Transverse colon (tissue), 4 donors: Measurements from ENCODE around the gene COX7A2L. TPM values are rescaled to one million over a fixed set of nuclear protein-coding genes. Genes with fewer than 3 reads are reported as not detected.

Source experiments
- DNase-seq: peaks from one replicate; pipeline ENCODE4 v3.0.0-alpha.2; 2019
- H3K27ac ChIP-seq, 4 donors: fragments of 200-600 bp; sonication (generic); 2 replicates each; pipeline ENCODE4 v1.5.1; 2016 to 2018; ENCODE audit warnings: inconsistent platforms in 4 of 4
- H3K27me3 ChIP-seq: fragments of 200-600 bp; sonication (generic); 2 replicates; pipeline ENCODE4 v1.5.1; 2017; ENCODE audit warnings: inconsistent platforms
- H3K36me3 ChIP-seq, 4 donors: fragments of 200-600 bp; sonication (generic); 2 replicates each; pipeline ENCODE4 v1.5.1; 2017 to 2019; ENCODE audit warnings: inconsistent platforms in 4 of 4
- H3K4me1 ChIP-seq, 4 donors: fragments of 200-600 bp; sonication (generic); 2 replicates each; pipeline ENCODE4 v1.5.1; 2017 to 2020; ENCODE audit warnings: inconsistent platforms in 4 of 4
- H3K4me3 ChIP-seq, 4 donors: fragments of 200-600 bp; sonication (generic); 1 replicate in 1 of 4; 2 replicates in 3 of 4; pipeline versions ENCODE4 v1.5.1 to v1.6.1; 2017 to 2019; ENCODE audit warnings: inconsistent platforms in 4 of 4
- H3K9me3 ChIP-seq, 2 donors: fragments of 200-600 bp; sonication (generic); 2 replicates each; pipeline ENCODE4 v1.5.1; 2017 to 2019; ENCODE audit warnings: inconsistent platforms in 2 of 2
- EP300 ChIP-seq: sonication (generic); formaldehyde crosslinking; IDR thresholded peaks from one replicate; pipeline ENCODE4 v1.6.1; 2017; ENCODE audit warnings: antibody characterized with exemption, low read depth
- POLR2A ChIP-seq: fragments of 450-650 bp; IDR thresholded peaks from one replicate; pipeline ENCODE4 v1.6.1; 2016; ENCODE audit warnings: antibody characterized with exemption, mild to moderate bottlenecking, moderate library complexity
- POLR2AphosphoS5 ChIP-seq, 3 donors: sonication (generic); formaldehyde crosslinking; IDR thresholded peaks; one replicate each; pipeline ENCODE4 v1.6.1; 2016; ENCODE audit warnings: antibody characterized with exemption in 3 of 3
- WGBS, 2 donors: methylation state at CpG; one replicate each; pipeline ENCODE4 v1.1.5; 2018; ENCODE audit warnings: low coverage in 1 of 2; 5-methylcytosine and 5-hydroxymethylcytosine counted together
- in situ Hi-C, 4 donors: fragments of 200-750 bp; cut with MboI; loops; one replicate each; pipeline versions ENCODE4 v1.15.0 to v1.15.1; 2017; ENCODE audit warnings: low sequenced_read_pairs in 3 of 4, low pct_ligation_motif_present in 1 of 4, low pct_unique_long_range_greater_than_20kb in 1 of 4
- intact Hi-C: fragments of 100-400 bp; cut with DNase I; formaldehyde crosslinking; loops from one replicate; pipeline ENCODE4 v1.15.1; 2023; ENCODE audit warnings: low total_unique reads
- total RNA-seq, 4 donors: library from RNA; depleted of rRNA; stranded (reverse); fragments of >200 nt; gene quantifications; one replicate each; pipeline ENCODE4 v1.1.0, GENCODE V29; 2016
- TF ChIP-seq, protein P1 (sequence below), 5 experiments: fragments of 200-600 bp in 3 of 5; fragments of 450-650 bp in 2 of 5; sonication (generic) in 3 of 5; IDR thresholded peaks; 1 replicate in 2 of 5; 2 replicates in 3 of 5; pipeline ENCODE4 v1.5.1; 2016 to 2017; ENCODE audit warnings: antibody characterized with exemption in 5 of 5, inconsistent platforms in 3 of 5, mild to moderate bottlenecking in 2 of 5, moderate library complexity in 1 of 5

Gene COX7A2L, protein sequence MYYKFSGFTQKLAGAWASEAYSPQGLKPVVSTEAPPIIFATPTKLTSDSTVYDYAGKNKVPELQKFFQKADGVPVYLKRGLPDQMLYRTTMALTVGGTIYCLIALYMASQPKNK
- 100 to 1,000 TPM in 3 of 4 donors, 10 to 100 TPM in 1; 12.3 to 180 (median 152) TPM for total RNA-seq

DNA sequence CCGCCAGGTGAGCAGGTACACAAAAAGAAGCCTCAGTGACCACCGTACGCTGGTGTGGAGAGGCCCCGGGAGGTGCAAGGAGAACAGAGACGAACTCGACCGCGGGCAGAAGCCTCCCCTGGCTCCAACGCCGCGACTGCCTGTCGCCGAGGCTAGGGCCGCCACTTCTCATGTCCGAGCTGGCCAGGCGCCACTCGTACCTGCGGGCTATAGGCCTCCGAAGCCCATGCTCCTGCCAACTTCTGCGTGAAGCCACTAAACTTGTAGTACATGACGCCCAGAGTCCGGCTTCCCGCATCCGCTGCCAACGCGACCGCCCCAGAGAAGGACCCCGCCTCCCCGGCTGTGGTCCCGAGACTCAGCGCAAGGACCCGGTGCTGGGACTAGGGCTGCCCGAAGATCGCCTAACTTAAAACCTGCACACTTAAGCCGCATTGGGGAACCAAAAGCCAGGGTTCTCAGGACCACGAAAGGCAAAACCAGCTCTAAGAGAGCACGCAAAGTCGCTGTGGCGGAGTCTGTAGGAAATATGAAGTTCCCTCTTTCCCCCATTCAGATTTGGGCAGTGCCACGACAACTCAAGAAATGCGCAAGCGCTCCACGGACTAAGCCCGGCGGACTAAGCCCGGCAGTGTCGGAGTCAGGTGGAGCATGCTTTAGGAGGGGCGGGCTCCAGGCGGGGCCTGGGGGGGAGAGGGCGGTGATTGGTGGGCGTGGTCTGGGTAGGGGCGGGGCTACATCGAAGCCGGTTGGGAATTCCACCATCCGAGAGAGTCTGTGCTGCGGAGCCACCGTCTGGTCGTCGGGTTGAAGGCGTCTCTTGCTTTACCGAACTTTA lies at the start of gene COX7A2L:
COX7A2L (minus strand) TSS at position 328 of the 838 bp plus-strand sequence; CDS start at position 272, 56 bp downstream.
- peak; percentile 74 to 93 (median 88) for TF ChIP-seq POLR2AphosphoS5 (IDR thresholded peaks at IDR 0.05)
- peak; percentile 86 for TF ChIP-seq POLR2A
- TF ChIP-seq, protein P1, sequence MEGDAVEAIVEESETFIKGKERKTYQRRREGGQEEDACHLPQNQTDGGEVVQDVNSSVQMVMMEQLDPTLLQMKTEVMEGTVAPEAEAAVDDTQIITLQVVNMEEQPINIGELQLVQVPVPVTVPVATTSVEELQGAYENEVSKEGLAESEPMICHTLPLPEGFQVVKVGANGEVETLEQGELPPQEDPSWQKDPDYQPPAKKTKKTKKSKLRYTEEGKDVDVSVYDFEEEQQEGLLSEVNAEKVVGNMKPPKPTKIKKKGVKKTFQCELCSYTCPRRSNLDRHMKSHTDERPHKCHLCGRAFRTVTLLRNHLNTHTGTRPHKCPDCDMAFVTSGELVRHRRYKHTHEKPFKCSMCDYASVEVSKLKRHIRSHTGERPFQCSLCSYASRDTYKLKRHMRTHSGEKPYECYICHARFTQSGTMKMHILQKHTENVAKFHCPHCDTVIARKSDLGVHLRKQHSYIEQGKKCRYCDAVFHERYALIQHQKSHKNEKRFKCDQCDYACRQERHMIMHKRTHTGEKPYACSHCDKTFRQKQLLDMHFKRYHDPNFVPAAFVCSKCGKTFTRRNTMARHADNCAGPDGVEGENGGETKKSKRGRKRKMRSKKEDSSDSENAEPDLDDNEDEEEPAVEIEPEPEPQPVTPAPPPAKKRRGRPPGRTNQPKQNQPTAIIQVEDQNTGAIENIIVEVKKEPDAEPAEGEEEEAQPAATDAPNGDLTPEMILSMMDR (IDR thresholded peaks at IDR 0.05) = peak in 2 of 5 experiments; percentile 5 to 38
- no peak for TF ChIP-seq EP300
- no peaks in the 10 kb centered on the region for H3K36me3 ChIP-seq
- DNase-seq = peak; percentile 98
- peaks cover 6 to 41% (median 17%) of the 10 kb centered on the region in 4 donors for H3K4me1 ChIP-seq
- H3K27ac ChIP-seq = peak within 1 kb of the TSS; percentile 92 to 97 (median 94)
- no peaks in the 10 kb centered on the region for H3K27me3 ChIP-seq
- intact Hi-C loops = no loop called here
- no peaks in the 10 kb centered on the region for H3K9me3 ChIP-seq
- 0 to 1% methylated on average over 4 to 54 of the region's 61 CpGs for WGBS, 2 donors
- in situ Hi-C loops = loop anchor here in 2 of 4 donors (25.0 kb wide), 2 partner anchors 274 to 499 kb away; no protein-coding TSS in a partner anchor
- H3K4me3 ChIP-seq = peak within 1 kb of the TSS; percentile 76 to 88 (median 84)

DNA sequence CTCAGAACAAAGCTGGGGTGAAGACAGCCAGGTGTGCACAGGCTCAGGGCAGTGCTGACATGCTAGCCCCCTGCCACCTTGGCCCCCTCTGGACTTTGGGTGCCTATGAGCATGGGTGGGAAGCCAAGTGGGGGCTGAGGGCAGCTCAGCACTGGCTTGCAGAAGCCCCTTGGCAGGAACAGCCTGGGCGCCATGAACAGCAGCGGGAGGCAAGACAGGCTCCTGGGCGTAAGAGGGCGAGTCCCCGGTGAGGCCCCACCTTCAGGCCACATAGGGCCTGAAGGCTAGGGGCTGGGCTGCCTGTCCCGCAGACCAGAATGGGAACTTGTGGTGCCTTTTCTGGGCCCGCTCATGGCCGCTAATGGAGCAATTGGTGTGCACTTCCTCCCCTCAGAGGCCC lies 47.0 kb upstream of the COX7A2L start:
- peaks cover 0 to 17% (median 3%) of the 10 kb centered on the region in 4 donors for H3K4me1 ChIP-seq
- no peaks in the 10 kb centered on the region for H3K36me3 ChIP-seq
- H3K9me3 ChIP-seq = no peaks in the 10 kb centered on the region
- H3K27ac ChIP-seq = no peak overlapping the region
- TF ChIP-seq, protein P1 (IDR thresholded peaks at IDR 0.05) = no peak
- TF ChIP-seq POLR2AphosphoS5 (IDR thresholded peaks at IDR 0.05) (no peak), POLR2A (no peak), EP300 (no peak)
- 95% methylated on average over 7 of the region's 8 CpGs; no CpG with 5 or more reads in 1 of the 2 donors for WGBS, 2 donors
- H3K4me3 ChIP-seq = no peak overlapping the region
- in situ Hi-C loops = no loop called here
- intact Hi-C loops = no loop called here
- no peaks in the 10 kb centered on the region for H3K27me3 ChIP-seq
- no peak for DNase-seq

DNA sequence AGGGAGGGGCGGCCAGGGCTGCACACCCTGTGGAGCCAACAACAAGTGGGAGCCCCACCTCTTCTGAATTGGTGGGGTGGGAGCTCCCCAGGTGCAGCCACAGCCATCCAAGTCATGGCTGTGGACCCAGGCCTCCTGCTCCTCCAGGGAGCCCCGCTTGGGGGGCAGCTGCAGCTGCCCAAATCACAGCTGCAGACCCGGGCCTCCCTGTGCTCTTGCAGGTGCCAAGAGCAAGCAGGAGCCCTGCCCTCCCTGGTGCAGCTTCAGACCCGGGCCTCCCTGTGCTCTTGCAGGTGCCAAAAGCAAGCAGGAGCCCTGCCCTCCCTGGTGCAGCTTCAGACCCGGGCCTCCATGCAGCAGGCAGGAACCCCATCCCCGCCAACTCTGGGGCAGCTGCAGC lies 46.5 kb upstream of the COX7A2L start:
- Histone ChIP-seq H3K4me3 (no peak overlapping the region), H3K36me3 (no peaks in the 10 kb centered on the region), H3K27ac (no peak overlapping the region), H3K27me3 (no peaks in the 10 kb centered on the region), H3K9me3 (no peaks in the 10 kb centered on the region), H3K4me1 (peaks cover 0 to 17% (median 3%) of the 10 kb centered on the region in 4 donors)
- intact Hi-C loops (no loop called here), in situ Hi-C loops (no loop called here)
- TF ChIP-seq EP300 = no peak
- no peak for TF ChIP-seq POLR2AphosphoS5 (IDR thresholded peaks at IDR 0.05)
- no peak for TF ChIP-seq POLR2A
- TF ChIP-seq, protein P1 (IDR thresholded peaks at IDR 0.05) = no peak
- DNase-seq = no peak
- 20 to 71% methylated on average over 1 to 4 of the region's 6 CpGs for WGBS, 2 donors

DNA sequence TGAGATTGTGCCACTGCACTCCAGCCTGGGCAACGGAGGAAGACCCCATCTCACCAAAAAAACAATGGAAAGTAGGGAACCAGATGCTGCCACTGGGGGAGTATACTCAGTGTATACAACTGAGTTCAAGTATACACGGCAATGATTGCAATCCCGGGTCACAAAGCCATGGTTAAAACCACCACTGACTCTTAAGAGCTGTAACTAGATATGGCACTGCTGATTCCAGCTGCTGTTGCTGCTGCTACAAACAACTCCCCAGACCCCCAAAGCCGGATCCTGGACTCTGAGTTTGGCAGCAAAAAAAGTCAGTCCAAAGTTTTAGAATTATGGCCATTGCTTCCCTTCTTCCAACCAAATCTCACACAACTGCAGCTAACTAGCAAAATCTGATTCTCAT lies 43.7 kb upstream of the COX7A2L start:
- Histone ChIP-seq H3K27ac (no peak overlapping the region), H3K4me3 (no peak overlapping the region), H3K4me1 (no peaks in the 10 kb centered on the region), H3K36me3 (no peaks in the 10 kb centered on the region), H3K9me3 (no peaks in the 10 kb centered on the region), H3K27me3 (no peaks in the 10 kb centered on the region)
- intact Hi-C loops = no loop called here
- no peak for DNase-seq
- TF ChIP-seq, protein P1 (IDR thresholded peaks at IDR 0.05) = no peak
- no peak for TF ChIP-seq POLR2AphosphoS5 (IDR thresholded peaks at IDR 0.05)
- no peak for TF ChIP-seq EP300
- no peak for TF ChIP-seq POLR2A
- 78% methylated on average over 4 of the region's 4 CpGs; no CpG with 5 or more reads in 1 of the 2 donors for WGBS, 2 donors
- in situ Hi-C loops = no loop called here
